Neural cell (in vitro differentiated cells): ENCODE results near the gene HIVEP2. TPM values are rescaled to one million over a fixed set of nuclear protein-coding genes. Genes with fewer than 3 reads are reported as not detected.

Source experiments
- H2AFZ ChIP-seq: fragments of 200-600, 300-800 bp; sonication (generic), shearing (Covaris generic); 2 replicates; pipeline ENCODE4 v1.6.0; 2014; ENCODE audit warnings: low read depth, mild to moderate bottlenecking, antibody characterized with exemption, low read length, moderate library complexity
- H3F3A ChIP-seq: fragments of 200-600 bp; shearing (Covaris generic); 2 replicates; pipeline ENCODE4 v1.6.1; 2016; ENCODE audit warnings: mild to moderate bottlenecking, moderate library complexity, mixed read lengths, antibody characterized with exemption, low read length; ENCODE audit not compliant: insufficient read depth, poor library complexity, severe bottlenecking
- H3K27ac ChIP-seq: fragments of 200-600, 300-800 bp; sonication (generic), shearing (Covaris generic); 2 replicates; pipeline ENCODE4 v1.5.1; 2014; ENCODE audit warnings: mild to moderate bottlenecking, low read length, moderate library complexity
- H3K27me3 ChIP-seq: fragments of 300-800, 200-600 bp; sonication (generic), shearing (Covaris generic); 2 replicates; pipeline ENCODE4 v1.6.0; 2014; ENCODE audit warnings: mild to moderate bottlenecking, low read depth, low read length, moderate library complexity; ENCODE audit not compliant: insufficient read depth
- H3K36me3 ChIP-seq: fragments of 300-800, 200-600 bp; sonication (generic), shearing (Covaris generic); 2 replicates; pipeline ENCODE4 v1.5.1; 2014; ENCODE audit warnings: mild to moderate bottlenecking, antibody characterized with exemption, low read length, moderate library complexity; ENCODE audit not compliant: insufficient read depth
- H3K4me2 ChIP-seq: fragments of 300-800, 200-600 bp; sonication (generic), shearing (Covaris generic); 2 replicates; pipeline ENCODE4 v1.6.0; 2014; ENCODE audit warnings: mild to moderate bottlenecking, low read length
- H3K4me3 ChIP-seq: fragments of 300-800, 200-600 bp; sonication (generic), shearing (Covaris generic); 2 replicates; pipeline ENCODE4 v1.5.1; 2014; ENCODE audit warnings: mild to moderate bottlenecking, low read length, moderate library complexity
- H3K79me2 ChIP-seq: fragments of 200-600 bp; shearing (Covaris generic); replicated peaks from 2 replicates; pipeline ENCODE4 v1.6.0; 2014; ENCODE audit warnings: mild to moderate bottlenecking, low read length, moderate library complexity; ENCODE audit not compliant: insufficient read depth
- H3K9ac ChIP-seq: fragments of 300-800, 200-600 bp; sonication (generic), shearing (Covaris generic); 2 replicates; pipeline ENCODE4 v1.6.1; 2016; ENCODE audit warnings: mild to moderate bottlenecking, low read length, mixed read lengths
- H3K9me2 ChIP-seq: fragments of 200-600 bp; shearing (Covaris generic); 2 replicates; pipeline ENCODE4 v1.6.1; 2016; ENCODE audit warnings: mild to moderate bottlenecking, low read length, mixed read lengths; ENCODE audit not compliant: insufficient read depth
- H3K9me3 ChIP-seq: fragments of 200-600, 300-800 bp; sonication (generic), shearing (Covaris generic); 2 replicates; pipeline ENCODE4 v1.6.1; 2016; ENCODE audit warnings: mild to moderate bottlenecking, mixed run types, low read length, moderate library complexity, mixed read lengths
- H4K20me1 ChIP-seq: fragments of 200-600 bp; shearing (Covaris generic); 2 replicates; pipeline ENCODE4 v1.6.1; 2016; ENCODE audit warnings: mild to moderate bottlenecking, mixed run types; ENCODE audit not compliant: insufficient read depth
- CTCF ChIP-seq: fragments of 450-650 bp; IDR thresholded peaks from 2 replicates; pipeline ENCODE4 v1.5.1; 2014; ENCODE audit warnings: antibody characterized with exemption, mild to moderate bottlenecking, moderate library complexity; ENCODE audit not compliant: poor library complexity, severe bottlenecking
- EP300 ChIP-seq: fragments of 450-650 bp; conservative IDR thresholded peaks from 2 replicates; pipeline ENCODE4 v1.6.1; 2014; ENCODE audit warnings: antibody characterized with exemption, mild to moderate bottlenecking, moderate library complexity; ENCODE audit not compliant: poor library complexity, severe bottlenecking
- EZH2 ChIP-seq: fragments of 200-600, 300-800 bp; shearing (Covaris generic), sonication (generic); IDR thresholded peaks from 2 replicates; pipeline ENCODE4 v1.6.1; 2014; ENCODE audit warnings: antibody characterized with exemption, low read length, borderline replicate concordance, mild to moderate bottlenecking; ENCODE audit not compliant: insufficient read depth, poor library complexity, severe bottlenecking
- MXI1 ChIP-seq: fragments of 450-650 bp; conservative IDR thresholded peaks from 2 replicates; pipeline ENCODE4 v1.6.1; 2014; ENCODE audit warnings: antibody characterized with exemption, mild to moderate bottlenecking; ENCODE audit not compliant: poor library complexity, severe bottlenecking
- POLR2AphosphoS5 ChIP-seq: IDR thresholded peaks from 2 replicates; pipeline ENCODE4 v1.6.1; 2012
- RAD21 ChIP-seq: fragments of 450-650 bp; conservative IDR thresholded peaks from 2 replicates; pipeline ENCODE4 v1.6.1; 2014; ENCODE audit warnings: antibody characterized with exemption, mild to moderate bottlenecking, moderate library complexity
- REST ChIP-seq: IDR thresholded peaks from 2 replicates; pipeline ENCODE4 v1.6.1; 2012; ENCODE audit warnings: borderline replicate concordance
- SMC3 ChIP-seq: fragments of 450-650 bp; conservative IDR thresholded peaks from 2 replicates; pipeline ENCODE4 v1.6.1; 2014; ENCODE audit warnings: antibody characterized with exemption, mild to moderate bottlenecking, moderate library complexity; ENCODE audit not compliant: poor library complexity
- TAF1 ChIP-seq: IDR thresholded peaks from 2 replicates; pipeline ENCODE4 v1.6.1; 2012; ENCODE audit warnings: low read depth
- polyA plus RNA-seq: library from polyadenylated mRNA; depleted of rRNA; stranded (reverse); fragments of >200 nt; gene quantifications from 2 replicates; pipeline ENCODE4 v1.2.3, GENCODE V29; 2014

Gene HIVEP2
- polyA plus RNA-seq, 1 donor from 2014 or later, result 6.0 TPM

GRCh38 chr6:142718667-142719191, 226.2 kb downstream of the HIVEP2 start:
- no peaks in the 10 kb centered on the region for H3K36me3 ChIP-seq
- H3K9me3 ChIP-seq, result no peaks in the 10 kb centered on the region
- H3K9ac ChIP-seq, result no peak overlapping the region
- H3K27me3 ChIP-seq, result no peaks in the 10 kb centered on the region
- no peak overlapping the region for H3K4me2 ChIP-seq
- TF ChIP-seq CTCF (no peak), RAD21 (no peak), EZH2 (no peak), REST (no peak), POLR2AphosphoS5 (no peak), TAF1 (no peak), EP300 (no peak), SMC3 (no peak), MXI1 (no peak)
- no peak overlapping the region for H3K27ac ChIP-seq
- no peaks in the 10 kb centered on the region for H3K79me2 ChIP-seq
- no peaks in the 10 kb centered on the region for H4K20me1 ChIP-seq
- H3F3A ChIP-seq, result no peaks in the 10 kb centered on the region
- no peak overlapping the region for H2AFZ ChIP-seq
- H3K4me3 ChIP-seq, result no peak overlapping the region
- no peaks in the 10 kb centered on the region for H3K9me2 ChIP-seq

GRCh38 chr6:142716097-142716496, 228.9 kb downstream of the HIVEP2 start:
- Histone ChIP-seq H3K27ac (no peak overlapping the region), H3K4me3 (no peak overlapping the region), H3K4me2 (no peak overlapping the region), H3K79me2 (no peaks in the 10 kb centered on the region), H3K9me3 (no peaks in the 10 kb centered on the region), H3K9me2 (no peaks in the 10 kb centered on the region), H2AFZ (no peak overlapping the region), H3F3A (no peaks in the 10 kb centered on the region), H3K36me3 (no peaks in the 10 kb centered on the region), H3K27me3 (no peaks in the 10 kb centered on the region), H4K20me1 (no peaks in the 10 kb centered on the region), H3K9ac (no peak overlapping the region)
- TF ChIP-seq POLR2AphosphoS5, result no peak
- TF ChIP-seq SMC3, result no peak
- no peak for TF ChIP-seq EP300
- no peak for TF ChIP-seq CTCF
- TF ChIP-seq REST, result no peak
- TF ChIP-seq EZH2, result no peak
- TF ChIP-seq MXI1, result no peak
- no peak for TF ChIP-seq TAF1
- TF ChIP-seq RAD21, result no peak
